HUES48 (cell line): Measurements from ENCODE around the gene RNF112.

ENCODE experiments used
- H3K27ac ChIP-seq: one replicate; pipeline ENCODE4 v1.7.0; 2013; ENCODE audit warnings: low read depth, low read length, inconsistent platforms
- H3K27me3 ChIP-seq: 2 replicates; pipeline ENCODE4 v1.6.1; 2013; ENCODE audit warnings: mild to moderate bottlenecking, low read length; ENCODE audit not compliant: control insufficient read depth, insufficient read depth
- H3K36me3 ChIP-seq: 2 replicates; pipeline ENCODE4 v1.6.1; 2013; ENCODE audit warnings: low read length; ENCODE audit not compliant: control insufficient read depth, insufficient read depth
- H3K4me1 ChIP-seq: 2 replicates; pipeline ENCODE4 v1.6.1; 2013; ENCODE audit warnings: mild to moderate bottlenecking, low read length; ENCODE audit not compliant: control insufficient read depth, insufficient read depth
- H3K4me3 ChIP-seq: 2 replicates; pipeline ENCODE4 v1.5.1; 2013; ENCODE audit warnings: mild to moderate bottlenecking, low read depth, low read length
- H3K9ac ChIP-seq: 2 replicates; pipeline ENCODE4 v1.6.1; 2013; ENCODE audit warnings: mild to moderate bottlenecking, low read depth, low read length, moderate library complexity
- H3K9me3 ChIP-seq: 2 replicates; pipeline ENCODE4 v1.6.1; 2013; ENCODE audit warnings: low read length; ENCODE audit not compliant: control insufficient read depth, insufficient read depth

RNF112 gene

DNA sequence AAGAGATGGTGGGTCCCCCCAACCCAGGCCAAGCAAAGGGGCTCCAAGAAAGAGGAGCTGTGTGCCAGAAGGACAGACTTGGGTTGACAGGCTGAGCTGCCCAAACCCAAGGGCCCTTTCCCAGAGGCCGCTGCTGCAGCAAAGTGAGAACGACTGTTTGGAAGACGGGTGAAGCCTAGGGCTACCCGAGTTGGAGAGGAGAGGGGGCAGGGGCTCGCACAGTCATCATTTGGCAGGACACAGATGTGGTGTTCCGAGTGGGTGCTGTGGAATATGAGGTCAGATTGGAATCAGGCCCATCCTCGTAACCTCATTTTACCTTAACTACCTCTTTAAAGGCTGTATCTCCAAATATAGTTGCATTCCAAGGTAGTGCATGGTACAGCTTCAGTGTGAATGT is 18.7 kb upstream of the RNF112 start:
- no peaks in the 10 kb centered on the region for H3K9me3 ChIP-seq

DNA sequence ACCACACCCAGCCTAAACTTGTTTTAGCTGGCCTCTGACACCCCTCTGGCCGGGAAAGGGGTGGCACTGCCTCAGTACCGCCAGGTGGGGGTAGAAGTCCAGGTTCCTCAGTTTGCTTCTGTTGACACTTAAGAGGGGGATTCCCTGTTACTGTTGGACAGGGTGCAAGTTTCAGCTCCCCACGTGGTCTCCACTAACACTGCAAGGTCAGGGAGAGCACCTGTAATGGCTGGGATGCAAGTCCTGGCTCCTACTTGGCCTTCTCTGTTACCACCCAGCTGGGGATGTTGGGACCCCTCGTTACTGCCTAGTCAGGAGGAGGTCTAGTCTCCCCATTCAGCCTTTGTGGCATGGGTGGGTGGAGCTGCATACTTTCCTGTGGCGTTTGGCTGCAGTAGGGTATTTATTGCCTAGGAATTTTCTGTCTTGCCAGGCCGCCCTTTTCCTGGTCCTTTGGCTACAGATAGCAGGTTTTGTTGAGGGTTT is 13.4 kb upstream of the RNF112 start:
- Histone ChIP-seq H3K4me3 (no peak overlapping the region), H3K9ac (no peak overlapping the region), H3K9me3 (no peaks in the 10 kb centered on the region), H3K4me1 (peaks cover 11% of the 10 kb centered on the region), H3K27ac (no peak overlapping the region), H3K36me3 (no peaks in the 10 kb centered on the region), H3K27me3 (no peaks in the 10 kb centered on the region)

More for the DNA sequence above, 18.7 kb upstream of the RNF112 start:
- Histone ChIP-seq H3K4me1 (peaks cover 18% of the 10 kb centered on the region), H3K9ac (no peak overlapping the region), H3K4me3 (no peak overlapping the region), H3K36me3 (no peaks in the 10 kb centered on the region), H3K27ac (no peak overlapping the region), H3K27me3 (no peaks in the 10 kb centered on the region)

DNA sequence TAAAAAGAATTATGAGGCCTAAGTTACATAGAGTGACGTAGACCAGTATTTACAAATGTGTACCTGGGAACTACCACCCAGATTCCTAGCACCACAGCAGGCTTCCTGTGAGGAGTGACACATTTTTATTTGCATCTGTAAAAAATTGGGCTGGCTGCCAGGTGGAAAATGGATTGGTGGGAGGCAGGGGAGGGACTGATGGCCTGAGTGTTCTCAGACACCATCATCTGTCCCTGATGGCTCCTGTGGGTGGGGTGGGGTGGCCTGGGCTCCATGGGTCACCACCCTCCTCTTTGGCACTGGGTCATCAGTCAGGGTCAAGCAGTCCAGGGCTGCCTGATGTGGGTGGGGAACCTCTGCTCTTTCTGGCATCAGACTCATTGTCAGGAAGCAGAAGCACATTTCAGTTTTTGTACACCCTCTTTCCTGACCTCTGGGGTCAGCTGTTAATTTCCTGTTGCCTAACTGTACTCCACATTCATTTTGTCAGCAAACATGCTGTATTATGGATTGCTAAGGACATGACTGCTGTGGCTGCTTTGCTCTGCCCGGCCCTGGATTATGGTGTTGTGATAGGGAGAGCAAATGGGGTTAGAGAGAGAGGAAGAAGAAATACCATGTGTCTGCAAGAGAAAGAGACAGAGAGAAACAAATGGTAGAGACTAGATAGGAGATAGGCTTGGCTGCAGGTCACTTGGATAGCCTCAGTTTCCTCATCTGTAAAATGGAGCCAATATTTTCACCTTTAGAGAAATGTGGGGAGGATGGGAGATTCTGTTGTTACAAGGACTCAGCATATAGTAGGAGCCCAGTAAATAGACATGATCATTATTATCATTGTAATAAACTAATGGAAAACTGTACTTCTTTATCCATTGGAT is 12.5 kb upstream of the RNF112 start:
- Histone ChIP-seq H3K27me3 (no peaks in the 10 kb centered on the region), H3K9me3 (no peaks in the 10 kb centered on the region)

DNA sequence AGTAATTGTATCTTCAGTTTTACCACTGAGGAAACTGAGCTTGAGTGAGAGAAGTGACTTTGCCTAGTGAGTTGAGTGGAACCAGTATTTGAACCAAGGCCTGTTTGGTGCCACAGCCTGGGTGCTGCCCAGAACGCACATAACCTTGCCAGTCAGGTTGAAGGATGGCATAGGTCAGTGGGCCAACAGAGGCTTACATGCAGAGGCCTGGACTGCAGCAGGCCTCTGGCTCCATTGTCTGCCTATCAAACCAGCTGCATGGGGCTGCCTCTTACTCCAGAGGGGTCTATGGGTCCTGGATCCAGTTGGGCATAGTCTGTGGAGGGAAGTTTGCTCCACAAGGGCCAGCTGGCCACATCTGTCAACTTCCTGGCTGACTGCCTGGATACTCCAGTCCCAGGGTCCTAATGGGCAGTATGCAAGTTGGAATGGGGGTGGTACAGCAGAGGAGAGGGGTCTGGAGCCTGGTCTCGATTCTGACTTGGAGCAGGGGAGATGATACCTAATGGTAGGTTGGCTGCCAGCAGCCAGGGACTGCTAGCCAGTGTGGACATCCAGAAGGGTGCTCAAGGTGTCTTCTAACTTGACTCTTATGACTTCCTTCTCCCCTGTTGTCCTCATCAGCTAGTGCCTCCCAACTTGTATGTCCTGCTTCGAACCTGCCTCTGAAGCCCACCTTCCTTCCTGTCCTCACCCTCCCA is 11.1 kb upstream of the RNF112 start:
- Histone ChIP-seq H3K27ac (no peak overlapping the region), H3K4me3 (no peak overlapping the region), H3K9me3 (no peaks in the 10 kb centered on the region), H3K36me3 (no peaks in the 10 kb centered on the region), H3K9ac (no peak overlapping the region), H3K4me1 (peaks cover 11% of the 10 kb centered on the region), H3K27me3 (no peaks in the 10 kb centered on the region)

More for the DNA sequence above, 12.5 kb upstream of the RNF112 start:
- no peak overlapping the region for H3K27ac ChIP-seq
- H3K36me3 ChIP-seq: no peaks in the 10 kb centered on the region
- peaks cover 11% of the 10 kb centered on the region for H3K4me1 ChIP-seq
- no peak overlapping the region for H3K9ac ChIP-seq
- H3K4me3 ChIP-seq: no peak overlapping the region

DNA sequence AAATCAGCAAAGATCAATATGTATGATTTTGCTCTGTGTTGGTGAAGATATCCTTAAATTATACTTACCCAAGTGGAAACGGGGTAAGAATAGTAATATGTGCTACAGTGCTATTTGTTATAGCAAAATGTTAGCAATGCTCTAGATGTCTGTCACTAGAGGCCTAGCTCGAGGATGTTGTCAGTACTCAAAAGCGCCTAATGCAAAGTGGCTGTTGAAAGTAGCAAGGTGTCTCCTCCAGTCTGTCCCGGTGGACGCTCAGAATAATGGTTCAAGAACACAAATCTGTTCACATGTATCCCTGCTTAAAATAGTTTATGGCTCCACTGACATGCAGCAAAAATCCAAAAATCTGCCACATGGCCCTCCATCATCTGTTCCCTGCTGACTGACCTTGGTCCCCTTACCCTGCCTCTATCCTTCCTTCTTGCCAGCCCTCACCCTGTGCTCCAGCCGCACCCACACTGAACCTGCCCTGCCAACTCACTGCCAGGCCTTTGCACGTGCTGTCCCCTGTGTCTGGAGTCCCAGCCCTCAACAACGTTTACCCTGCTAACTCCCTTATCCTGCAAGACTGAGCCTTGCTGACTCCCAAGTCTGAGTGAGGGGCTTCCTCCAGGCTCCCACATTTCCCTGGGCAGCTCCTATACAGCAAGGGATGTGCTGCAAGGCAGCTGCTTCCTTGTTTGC is 9.6 kb upstream of the RNF112 start:
- Histone ChIP-seq H3K9ac (no peak overlapping the region), H3K36me3 (no peaks in the 10 kb centered on the region), H3K27ac (no peak overlapping the region), H3K4me3 (no peak overlapping the region), H3K9me3 (no peaks in the 10 kb centered on the region), H3K27me3 (no peaks in the 10 kb centered on the region), H3K4me1 (peaks cover 11% of the 10 kb centered on the region)

DNA sequence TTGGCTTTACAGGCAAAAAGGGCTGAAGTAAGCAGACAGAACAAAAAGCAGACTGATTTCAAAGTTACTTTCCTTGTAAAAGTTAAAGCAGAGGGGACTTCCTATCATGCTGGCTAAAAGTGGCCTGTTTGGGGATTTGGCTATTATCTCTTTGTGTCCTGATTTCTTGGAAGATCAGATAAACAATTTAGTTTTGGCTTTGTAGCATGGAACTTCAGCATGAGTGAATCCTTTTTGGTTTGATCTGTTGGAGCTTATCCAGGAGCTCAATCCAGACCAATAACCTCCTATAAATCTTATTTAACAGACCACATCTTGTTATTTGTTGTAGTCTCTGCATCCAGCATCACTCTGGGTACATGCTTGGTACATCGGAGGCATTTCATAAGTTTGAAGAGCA is 8.9 kb upstream of the RNF112 start:
- no peak overlapping the region for H3K9ac ChIP-seq
- H3K4me3 ChIP-seq: no peak overlapping the region
- no peaks in the 10 kb centered on the region for H3K36me3 ChIP-seq
- peaks cover 11% of the 10 kb centered on the region for H3K4me1 ChIP-seq
- H3K9me3 ChIP-seq: no peaks in the 10 kb centered on the region
- no peaks in the 10 kb centered on the region for H3K27me3 ChIP-seq
- H3K27ac ChIP-seq: no peak overlapping the region

DNA sequence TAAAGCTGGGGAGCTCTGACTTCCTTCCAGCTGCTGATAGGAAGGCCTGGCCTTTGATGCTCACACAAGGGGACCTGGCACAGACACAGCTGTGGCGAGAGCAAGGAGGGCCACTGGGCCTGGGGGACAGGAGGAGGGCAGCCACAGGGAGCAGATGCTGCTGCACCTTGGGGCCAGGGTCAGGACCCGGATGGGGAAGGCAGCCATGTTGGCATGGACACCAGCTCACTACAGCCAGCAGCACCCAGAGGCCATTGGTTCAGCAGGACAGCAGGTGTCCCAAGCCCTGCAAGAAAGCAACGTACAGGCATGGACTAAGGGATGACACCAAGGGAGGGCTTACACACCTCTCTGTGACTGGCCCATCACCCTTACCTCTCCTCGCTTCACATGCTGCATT is 8.0 kb upstream of the RNF112 start:
- Histone ChIP-seq H3K36me3 (no peaks in the 10 kb centered on the region), H3K4me3 (no peak overlapping the region), H3K27ac (no peak overlapping the region), H3K4me1 (peaks cover 5% of the 10 kb centered on the region; the same call in 1 of the 2 replicates), H3K27me3 (no peaks in the 10 kb centered on the region), H3K9ac (no peak overlapping the region), H3K9me3 (no peaks in the 10 kb centered on the region)

DNA sequence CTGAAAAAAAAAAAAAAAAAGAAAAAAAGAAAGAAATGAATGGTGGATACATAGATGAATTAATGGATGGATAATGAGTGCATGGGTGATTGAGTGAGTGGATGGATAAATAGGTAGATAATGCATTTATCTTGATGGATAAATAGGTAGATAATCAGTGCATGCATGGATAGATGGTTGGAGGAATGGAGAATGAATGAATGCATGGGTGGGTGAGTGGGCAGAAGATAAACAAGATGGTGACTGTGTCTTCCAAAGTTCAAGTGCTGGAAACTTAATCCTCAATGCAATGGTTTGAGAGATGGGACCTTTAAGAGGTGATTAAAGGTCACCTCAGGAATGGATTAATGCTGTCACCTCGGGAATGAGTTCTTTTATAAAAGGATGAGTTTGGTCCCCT is 6.8 kb upstream of the RNF112 start:
- H3K9ac ChIP-seq: no peak overlapping the region
- H3K4me3 ChIP-seq: no peak overlapping the region
- H3K27me3 ChIP-seq: no peaks in the 10 kb centered on the region
- H3K36me3 ChIP-seq: no peaks in the 10 kb centered on the region
- H3K9me3 ChIP-seq: no peaks in the 10 kb centered on the region
- no peaks in the 10 kb centered on the region for H3K4me1 ChIP-seq
- no peak overlapping the region for H3K27ac ChIP-seq

DNA sequence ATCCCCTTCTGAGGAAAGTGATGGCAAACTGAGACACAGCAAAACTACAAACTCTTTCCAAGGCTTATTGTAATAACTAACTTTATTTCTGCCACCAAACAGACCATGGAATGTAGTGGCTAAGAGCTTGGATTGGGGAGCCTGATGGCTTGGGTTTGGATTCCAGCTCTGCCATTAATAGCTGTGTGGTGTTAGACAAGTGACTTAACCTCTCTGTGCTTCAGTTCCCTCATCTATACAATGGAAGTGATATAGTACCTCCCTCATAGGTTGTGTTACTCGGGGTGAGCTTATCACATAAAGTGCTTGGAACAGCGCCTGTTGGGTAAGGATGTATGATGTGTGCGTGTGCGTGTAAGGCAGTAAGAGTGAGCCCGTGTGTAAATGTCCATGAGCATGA is 5.9 kb upstream of the RNF112 start:
- no peaks in the 10 kb centered on the region for H3K9me3 ChIP-seq
- H3K27me3 ChIP-seq: no peaks in the 10 kb centered on the region
- H3K4me3 ChIP-seq: no peak overlapping the region
- no peaks in the 10 kb centered on the region for H3K36me3 ChIP-seq
- no peak overlapping the region for H3K9ac ChIP-seq
- no peak overlapping the region for H3K27ac ChIP-seq
- H3K4me1 ChIP-seq: no peaks in the 10 kb centered on the region

DNA sequence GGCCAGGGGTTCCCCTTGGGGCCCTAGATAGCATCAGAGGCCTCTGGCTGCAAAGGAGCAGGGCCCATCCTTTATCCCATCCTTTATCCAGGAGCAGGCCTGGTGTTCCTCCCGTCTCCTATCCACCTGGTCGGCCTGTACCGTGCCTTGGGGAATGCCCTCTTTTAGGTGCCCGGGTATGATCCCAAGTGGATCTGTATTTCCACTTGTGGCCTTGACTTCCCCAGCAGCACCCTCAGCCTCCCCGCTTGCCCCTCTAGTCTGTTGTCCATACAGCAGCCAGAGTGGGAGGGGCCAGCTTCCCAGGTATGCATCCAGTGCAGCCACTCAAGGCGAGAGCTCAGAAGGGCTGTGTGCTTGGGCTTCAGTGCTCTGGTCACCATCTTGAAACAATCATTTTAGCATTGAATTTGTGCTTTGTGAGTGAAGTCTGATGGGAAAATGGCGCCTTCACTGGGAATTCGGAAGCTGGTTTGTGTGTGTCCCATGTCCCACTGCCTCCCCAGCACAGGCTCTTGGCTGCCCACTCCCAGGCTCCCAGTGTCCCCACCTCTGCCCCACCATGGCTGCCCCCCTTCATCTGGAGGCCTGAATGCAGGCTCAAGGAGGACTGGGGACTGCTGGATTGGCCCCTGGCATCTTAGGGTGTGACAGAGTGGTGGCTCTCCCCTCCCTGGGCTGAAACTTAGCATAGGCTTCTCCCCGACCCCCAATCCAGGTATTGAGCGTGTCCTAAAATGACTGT is 3.3 kb upstream of the RNF112 start:
- no peaks in the 10 kb centered on the region for H3K36me3 ChIP-seq
- no peak overlapping the region for H3K4me3 ChIP-seq
- H3K9ac ChIP-seq: no peak overlapping the region
- H3K27ac ChIP-seq: no peak overlapping the region
- H3K4me1 ChIP-seq: peaks cover 8% of the 10 kb centered on the region; the same call in 1 of the 2 replicates
- no peaks in the 10 kb centered on the region for H3K9me3 ChIP-seq
- H3K27me3 ChIP-seq: no peaks in the 10 kb centered on the region
